Muscle of leg (tissue), 16 donors: ENCODE results near the gene UNC13B. TPM values are rescaled to one million over a fixed set of nuclear protein-coding genes. Genes with fewer than 3 reads are reported as not detected.

ENCODE experiments used
- DNase-seq: peaks from one replicate; pipeline ENCODE4 v3.0.0; 2013
- H3K27ac ChIP-seq: one replicate; pipeline ENCODE4 v1.5.1; 2013; ENCODE audit warnings: mild to moderate bottlenecking, low read length, control low read depth
- H3K27me3 ChIP-seq: one replicate; pipeline ENCODE4 v1.6.1; 2013; ENCODE audit warnings: low read length; ENCODE audit not compliant: control insufficient read depth, insufficient read depth
- H3K36me3 ChIP-seq: one replicate; pipeline ENCODE4 v1.6.1; 2013; ENCODE audit warnings: low read length; ENCODE audit not compliant: control insufficient read depth, insufficient read depth
- H3K4me1 ChIP-seq: one replicate; pipeline ENCODE4 v1.6.1; 2013; ENCODE audit warnings: low read length; ENCODE audit not compliant: control insufficient read depth, insufficient read depth
- H3K4me3 ChIP-seq: one replicate; pipeline ENCODE4 v1.5.1; 2013; ENCODE audit warnings: low read length, control low read depth
- H3K9me3 ChIP-seq: replicated peaks from 2 replicates; pipeline ENCODE4 v1.6.1; 2013; ENCODE audit warnings: low read depth, low read length; ENCODE audit not compliant: control insufficient read depth
- WGBS: methylation state at CpG from one replicate; pipeline ENCODE4 v1.1.5; 2013; ENCODE audit warnings: missing lambda C conversion rate; ENCODE audit not compliant: insufficient coverage; 5-methylcytosine and 5-hydroxymethylcytosine counted together
- long read RNA-seq, 11 donors: transcript quantifications; one replicate each; lab custom pipeline, GENCODE V29; 2026
- polyA plus RNA-seq, 8 donors: library from polyadenylated mRNA; unstranded; fragments of 120-200 nt; gene quantifications; one replicate each; pipeline versions ENCODE4 v1.2.1 to v1.2.3, GENCODE V29; 2013; ENCODE audit warnings: inconsistent platforms in 1 of 8, low replicate concordance in 1 of 8; ENCODE audit not compliant: insufficient read length in 8 of 8, insufficient read depth in 1 of 8
- total RNA-seq: library from RNA; stranded (reverse); fragments of 120-200 nt; gene quantifications from one replicate; pipeline ENCODE4 v1.2.4, GENCODE V29; 2013

UNC13B gene
- total RNA-seq = 14.6 TPM
- 10 to 100 TPM; 12.0 to 23.5 (median 15.7) TPM for polyA plus RNA-seq
- long read RNA-seq, donor 1 = 0 reads
- long read RNA-seq, donor 2 = 0 reads
- long read RNA-seq, donor 3 = 0 reads
- long read RNA-seq, donor 4 = 0 reads
- long read RNA-seq, donor 5 = 0 reads
- long read RNA-seq, donor 6 = 0 reads
- long read RNA-seq, donor 7, full-length matches to known transcripts = 1 of 1 reads
- long read RNA-seq, donor 7, partial matches to known transcripts = 0 of 1 reads
- long read RNA-seq, donor 7, other reads (novel, unspliced or antisense) = 0 of 1 reads
- long read RNA-seq, donor 8 = 0 reads
- long read RNA-seq, donor 9, partial matches to known transcripts = 10 of 10 reads
- long read RNA-seq, donor 9, other reads (novel, unspliced or antisense) = 0 of 10 reads
- long read RNA-seq, donor 10 = 0 reads
- long read RNA-seq, donor 11 = 0 reads

DNA sequence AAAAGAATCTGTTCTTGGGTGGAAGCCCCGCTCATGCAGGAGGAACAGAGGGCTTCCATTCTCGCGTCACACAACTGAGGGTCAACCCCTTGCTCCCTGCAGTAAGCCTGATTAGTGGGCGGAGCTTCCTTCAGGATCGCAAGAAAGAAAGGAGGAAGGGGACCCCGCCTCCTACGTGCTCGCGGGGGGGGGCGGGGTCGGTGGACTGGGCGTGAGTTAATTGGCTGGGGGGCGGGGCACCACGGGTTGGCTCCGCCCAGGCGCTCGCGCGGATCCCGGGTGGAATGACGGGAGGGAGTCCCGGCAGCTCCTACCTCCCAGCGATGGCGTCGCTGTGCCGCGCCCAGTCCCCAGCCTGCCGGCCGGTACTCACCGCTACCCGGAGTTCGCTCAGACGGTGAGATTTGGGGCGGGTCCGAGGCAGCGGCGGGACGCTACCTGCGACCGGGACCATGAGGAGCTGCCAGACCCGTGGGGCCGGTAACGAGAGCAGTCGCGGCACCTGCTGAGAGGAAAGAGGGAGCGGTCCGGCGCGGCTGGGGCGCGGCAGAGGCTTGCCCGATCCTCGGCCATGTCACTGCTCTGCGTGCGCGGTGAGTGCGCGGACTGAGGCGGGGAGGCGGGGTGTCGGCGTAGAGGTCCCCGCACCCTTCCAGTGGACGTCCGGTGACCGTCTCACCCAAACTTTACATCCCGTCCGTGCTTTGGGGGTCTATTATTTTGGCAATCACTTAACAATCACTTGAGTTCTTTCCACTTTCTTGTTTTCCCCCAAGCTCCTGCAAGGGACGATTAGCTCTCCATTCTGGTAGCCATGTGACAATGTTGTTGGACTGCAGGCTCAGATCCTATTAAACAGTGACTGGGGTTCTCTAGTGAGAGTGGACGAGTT is at the start of gene UNC13B:
Gene UNC13B, plus strand, starts transcription at position 297 of the 892 bp plus-strand sequence. Its CDS starts 275 bp downstream, at position 572.
- no peaks in the 10 kb centered on the region for H3K9me3 ChIP-seq
- H3K27ac ChIP-seq = peak within 1 kb of the TSS; percentile 90
- H3K36me3 ChIP-seq = no peaks in the 10 kb centered on the region
- peak within 1 kb of the TSS; percentile 75 for H3K4me3 ChIP-seq
- peak; percentile 96 for DNase-seq
- under 1% methylated on average over 62 of the region's 70 CpGs for whole genome bisulfite sequencing
- H3K27me3 ChIP-seq = peaks cover 4% of the 10 kb centered on the region
- H3K4me1 ChIP-seq = peaks cover 5% of the 10 kb centered on the region

DNA sequence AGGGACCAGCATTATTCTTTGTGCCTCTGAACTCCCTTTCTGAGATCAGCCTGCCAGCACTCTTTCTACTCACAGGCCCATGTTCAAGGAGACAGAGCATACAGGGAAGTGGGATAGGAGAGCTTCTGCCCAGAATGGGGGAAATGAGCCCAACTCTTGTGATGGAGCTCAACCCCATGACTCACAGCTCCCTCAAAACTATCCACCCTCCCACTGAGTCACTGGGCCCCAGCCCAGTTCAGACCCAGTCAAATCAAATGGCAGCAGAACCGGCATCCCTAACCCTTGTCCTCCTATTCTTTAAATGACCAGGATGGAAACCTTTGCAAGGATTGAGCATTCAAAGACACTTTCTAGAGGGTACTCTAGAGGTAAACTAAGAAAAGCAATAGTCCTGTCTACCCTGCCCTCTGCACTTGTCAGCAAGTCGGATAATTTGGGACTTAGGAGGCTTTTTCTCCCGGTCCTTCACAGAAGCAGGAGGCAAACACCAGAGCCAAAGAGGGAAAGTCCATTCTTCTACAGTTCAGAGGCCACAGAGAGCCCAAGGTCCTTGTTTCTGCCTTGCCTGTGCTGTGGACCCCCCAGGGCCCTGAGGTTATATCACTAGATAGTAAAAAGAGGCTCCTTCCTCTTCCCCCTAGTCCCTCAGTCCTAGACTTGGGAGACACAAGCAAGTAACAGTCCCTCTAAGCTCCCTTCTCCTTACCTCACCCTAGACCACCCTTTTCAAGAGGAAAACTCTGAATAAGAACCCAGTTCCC is 49.4 kb upstream of the UNC13B start:
- 80% methylated on average over 1 of the region's 3 CpGs for WGBS
- no peak overlapping the region for H3K4me3 ChIP-seq
- DNase-seq = no peak
- peaks cover 18% of the 10 kb centered on the region for H3K36me3 ChIP-seq
- peaks cover 49% of the 10 kb centered on the region for H3K4me1 ChIP-seq
- H3K27me3 ChIP-seq = no peaks in the 10 kb centered on the region
- H3K27ac ChIP-seq = peak overlapping the region; percentile 56
- H3K9me3 ChIP-seq = no peaks in the 10 kb centered on the region

DNA sequence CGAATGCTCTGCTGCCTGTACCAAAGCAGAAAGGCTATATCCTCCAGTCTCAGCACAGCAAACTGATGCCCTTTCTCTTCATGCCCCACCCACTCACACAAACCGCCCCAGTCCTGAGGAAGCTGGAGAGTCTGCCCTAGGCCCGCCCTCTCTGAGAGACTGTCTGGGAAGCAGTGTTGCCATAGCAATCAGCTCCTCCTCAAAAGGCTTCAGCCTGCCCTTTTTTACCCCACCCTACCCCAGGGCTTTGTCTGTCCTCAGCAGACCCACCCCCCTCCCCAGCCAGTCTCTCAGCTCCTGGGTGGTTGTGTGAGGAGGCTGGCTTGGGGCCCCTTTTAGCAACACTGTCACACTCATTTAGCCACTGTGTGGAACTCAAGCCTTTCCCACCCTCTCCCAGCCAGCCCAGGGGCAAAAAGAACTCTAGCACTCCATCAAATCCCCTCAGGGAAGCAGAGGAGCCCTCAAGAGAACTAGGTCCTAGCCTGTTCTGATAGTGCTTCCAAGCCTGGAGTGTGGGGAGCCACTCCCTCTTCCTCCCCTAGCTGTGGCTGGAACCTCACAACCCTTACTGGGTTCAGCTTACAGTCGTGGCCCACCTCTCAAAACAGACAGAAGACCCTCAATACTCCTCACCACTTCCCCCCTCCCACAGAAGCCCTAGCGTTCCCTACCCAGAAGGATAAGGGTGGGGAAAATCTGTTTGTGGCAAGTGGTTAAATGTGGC is 47.5 kb upstream of the UNC13B start:
- Histone ChIP-seq H3K27ac (peak overlapping the region; percentile 94), H3K9me3 (no peaks in the 10 kb centered on the region), H3K36me3 (peaks cover 2% of the 10 kb centered on the region), H3K27me3 (no peaks in the 10 kb centered on the region), H3K4me1 (peaks cover 49% of the 10 kb centered on the region), H3K4me3 (peak overlapping the region; percentile 71)
- DNase-seq = peak; percentile 96
- 0% methylated on average over 2 of the region's 5 CpGs for WGBS

DNA sequence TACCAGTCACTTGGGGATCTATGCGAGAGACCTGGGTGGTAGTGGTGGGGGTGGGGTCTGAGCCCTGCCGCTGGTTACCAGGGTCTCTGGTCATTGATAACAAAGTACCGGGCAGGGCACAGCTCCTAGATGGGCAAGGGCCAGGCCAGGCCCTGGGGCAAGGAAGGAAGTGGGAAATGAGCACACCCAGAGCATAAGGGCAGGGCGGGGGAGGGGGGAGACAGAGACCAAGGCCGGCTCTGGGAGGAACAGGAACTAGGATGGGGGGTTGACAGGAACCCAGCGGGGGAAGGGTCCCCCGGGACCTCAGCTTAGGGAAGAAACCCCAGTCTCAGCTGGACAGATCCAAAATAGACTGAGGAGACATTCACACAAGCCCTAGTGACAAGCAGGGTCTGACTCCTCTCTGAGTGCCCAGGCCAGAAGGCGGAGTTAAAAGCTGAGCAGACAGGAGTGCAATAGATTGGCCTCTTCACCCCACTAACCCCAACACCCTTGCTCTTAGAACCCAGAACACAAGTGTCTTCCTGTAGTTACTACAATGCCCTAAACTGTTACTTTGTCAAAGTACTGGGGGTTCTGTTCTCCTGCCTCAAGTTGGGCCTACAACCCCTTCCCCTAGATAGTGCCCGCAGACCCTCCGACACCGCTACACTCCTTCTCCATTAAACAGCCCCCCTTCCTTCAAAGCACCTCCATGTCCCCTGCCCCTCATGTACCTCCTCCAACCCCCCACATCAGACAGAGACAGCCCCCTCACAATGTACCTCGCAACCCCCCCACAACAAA is 46.8 kb upstream of the UNC13B start:
- peak; percentile 81 for DNase-seq
- 11% methylated on average over 8 of the region's 12 CpGs for WGBS
- no peaks in the 10 kb centered on the region for H3K36me3 ChIP-seq
- H3K4me1 ChIP-seq = peaks cover 48% of the 10 kb centered on the region
- peak overlapping the region; percentile 94 for H3K27ac ChIP-seq
- H3K27me3 ChIP-seq = no peaks in the 10 kb centered on the region
- no peaks in the 10 kb centered on the region for H3K9me3 ChIP-seq
- peak overlapping the region; percentile 71 for H3K4me3 ChIP-seq

DNA sequence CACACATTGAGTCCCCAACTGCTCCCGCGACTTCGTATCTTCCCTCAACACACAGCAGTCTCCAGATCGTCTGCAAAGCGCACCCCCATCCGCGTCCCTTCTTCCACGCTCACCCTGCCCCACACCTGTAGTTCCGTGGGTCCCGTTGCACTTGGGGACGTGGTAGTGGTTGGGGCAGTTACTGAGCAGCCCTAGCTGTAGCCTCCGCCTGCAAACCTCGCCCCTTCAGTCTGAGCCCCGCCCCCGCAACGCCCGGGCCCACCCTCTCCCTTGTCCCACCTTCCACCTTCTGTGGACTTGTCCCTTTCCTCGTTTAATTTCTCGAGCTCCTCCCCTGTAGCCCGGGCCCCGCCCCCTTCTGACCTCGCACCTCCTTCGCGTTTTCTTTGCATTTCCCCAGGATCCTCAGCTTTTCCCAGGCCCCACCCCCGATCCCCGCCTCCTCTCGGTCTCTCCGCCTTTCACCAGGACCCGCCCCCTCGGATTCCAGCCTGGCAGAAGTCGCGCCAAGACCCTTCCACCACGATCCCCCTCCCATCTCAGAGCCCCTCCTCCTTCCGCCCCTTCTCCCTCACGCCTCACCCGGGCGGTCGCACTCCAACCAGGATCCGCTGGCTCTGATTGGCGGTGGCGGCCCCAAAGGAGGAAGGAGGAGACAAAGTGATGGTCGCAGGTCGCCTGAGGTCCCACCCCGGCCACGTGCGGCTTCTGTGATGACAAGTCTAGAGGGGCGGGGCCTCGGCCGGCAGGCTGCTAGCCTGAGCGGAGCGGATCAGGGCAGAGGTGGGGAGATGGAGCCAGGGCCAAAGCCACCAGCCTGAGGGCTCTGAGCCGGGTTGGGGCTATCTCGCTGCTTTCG is 45.9 kb upstream of the UNC13B start, which contains the start of gene ATOSB:
Gene ATOSB, minus strand, starts transcription at position 183 of the 859 bp plus-strand sequence. CDS start 7,588 bp downstream, outside the sequence.
- peaks cover 39% of the 10 kb centered on the region for H3K4me1 ChIP-seq
- no peaks in the 10 kb centered on the region for H3K27me3 ChIP-seq
- no peaks in the 10 kb centered on the region for H3K9me3 ChIP-seq
- H3K36me3 ChIP-seq = no peaks in the 10 kb centered on the region
- WGBS = under 1% methylated on average over 41 of the region's 54 CpGs
- peak within 1 kb of the TSS; percentile 71 for H3K4me3 ChIP-seq
- peak; percentile 98 for DNase-seq
- H3K27ac ChIP-seq = peak within 1 kb of the TSS; percentile 94

DNA sequence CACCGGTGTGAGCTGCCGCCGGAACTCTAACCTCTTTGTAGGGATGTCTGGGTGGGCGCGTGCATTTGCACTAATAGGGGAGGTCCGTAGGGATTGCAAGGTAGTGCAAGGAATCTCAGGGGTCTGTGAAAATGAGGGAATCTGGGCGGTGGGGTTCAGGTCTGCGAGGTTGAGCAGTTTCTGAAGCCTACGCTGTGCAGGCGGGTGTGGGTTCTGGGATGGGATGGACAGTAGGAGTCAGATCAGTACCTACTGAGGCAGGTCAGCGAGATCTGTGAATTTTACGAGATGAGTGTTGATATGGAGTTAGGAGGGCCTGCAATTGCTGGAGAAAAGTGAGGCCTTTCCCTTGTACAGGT is 45.3 kb upstream of the UNC13B start:
- H3K9me3 ChIP-seq = no peaks in the 10 kb centered on the region
- H3K4me3 ChIP-seq = peak overlapping the region; percentile 71
- no peaks in the 10 kb centered on the region for H3K36me3 ChIP-seq
- whole genome bisulfite sequencing = 0% methylated on average over 12 of the region's 12 CpGs
- peak overlapping the region; percentile 94 for H3K27ac ChIP-seq
- H3K27me3 ChIP-seq = no peaks in the 10 kb centered on the region
- peaks cover 36% of the 10 kb centered on the region for H3K4me1 ChIP-seq
- DNase-seq = no peak

DNA sequence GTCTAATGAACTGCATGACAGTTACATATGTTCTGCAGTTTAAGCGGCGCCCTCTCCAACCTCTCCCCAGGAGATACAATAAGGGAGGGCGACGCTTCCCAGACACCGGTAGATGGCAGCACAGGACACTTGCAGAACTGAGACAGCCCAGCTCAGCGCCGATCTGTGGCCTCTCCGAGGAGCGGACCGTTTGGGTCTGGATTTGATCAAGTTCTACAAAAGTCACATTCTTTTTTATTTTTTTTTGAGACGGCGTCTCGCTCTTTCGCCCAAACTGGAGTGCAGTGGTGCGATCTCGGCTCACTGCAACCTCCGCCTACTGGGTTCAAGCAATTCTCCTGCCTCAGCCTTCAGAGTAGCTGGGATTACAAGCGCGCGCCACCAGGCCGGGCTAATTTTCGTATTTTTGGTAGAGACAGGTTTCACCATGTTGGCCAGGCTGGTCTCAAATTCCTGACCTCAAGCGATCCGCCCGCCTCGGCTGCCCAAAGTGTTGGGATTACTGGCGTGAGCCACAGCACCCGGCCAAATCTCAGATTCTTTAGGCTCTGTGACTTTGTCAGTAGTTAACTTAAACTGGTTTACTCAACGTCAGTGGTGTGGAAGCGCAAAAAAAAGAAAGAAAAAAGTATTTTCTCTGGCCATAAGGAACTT is 44.8 kb upstream of the UNC13B start:
- H3K4me3 ChIP-seq = peak overlapping the region; percentile 71
- H3K4me1 ChIP-seq = peaks cover 32% of the 10 kb centered on the region
- peak; percentile 97 for DNase-seq
- H3K36me3 ChIP-seq = no peaks in the 10 kb centered on the region
- WGBS = 5% methylated on average over 24 of the region's 30 CpGs
- no peaks in the 10 kb centered on the region for H3K9me3 ChIP-seq
- no peaks in the 10 kb centered on the region for H3K27me3 ChIP-seq
- peak overlapping the region; percentile 94 for H3K27ac ChIP-seq

DNA sequence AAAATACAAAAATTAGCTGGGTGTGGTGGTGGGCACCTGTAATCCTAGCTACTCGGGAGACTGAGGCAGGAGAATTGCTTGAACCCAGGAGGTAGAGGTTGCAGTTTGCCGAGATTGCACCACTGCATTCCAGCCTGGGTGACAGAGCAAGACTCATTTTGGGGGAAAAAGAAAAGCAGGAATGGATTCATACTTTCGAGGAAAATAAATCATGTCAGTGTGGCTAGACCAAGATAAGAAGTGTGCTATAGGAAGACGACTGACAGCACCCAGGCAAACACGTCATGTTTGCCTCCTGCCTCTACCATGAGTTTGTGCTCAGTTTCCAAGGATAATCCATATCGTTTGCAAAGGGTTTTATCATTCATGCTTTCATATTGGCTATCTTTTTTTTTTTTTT is 26.9 kb upstream of the UNC13B start:
- Histone ChIP-seq H3K27me3 (no peaks in the 10 kb centered on the region), H3K36me3 (no peaks in the 10 kb centered on the region), H3K4me1 (no peaks in the 10 kb centered on the region), H3K27ac (no peak overlapping the region), H3K9me3 (no peaks in the 10 kb centered on the region), H3K4me3 (no peak overlapping the region)
- WGBS = 81% methylated on average over 3 of the region's 6 CpGs
- no peak for DNase-seq
